AML-193 (cell line): ENCODE results near the gene PCSK9.
"Not testable (repeated sequence)": the region's sequence is repeated elsewhere in the genome, so short reads cannot be mapped to it uniquely, and the experiment has no call there.

Experiments
- DNase-seq, 2 experiments: peaks; one replicate each; lab custom pipeline; 2025; lab: John Stamatoyannopoulos, UW

The PCSK9 gene

DNA sequence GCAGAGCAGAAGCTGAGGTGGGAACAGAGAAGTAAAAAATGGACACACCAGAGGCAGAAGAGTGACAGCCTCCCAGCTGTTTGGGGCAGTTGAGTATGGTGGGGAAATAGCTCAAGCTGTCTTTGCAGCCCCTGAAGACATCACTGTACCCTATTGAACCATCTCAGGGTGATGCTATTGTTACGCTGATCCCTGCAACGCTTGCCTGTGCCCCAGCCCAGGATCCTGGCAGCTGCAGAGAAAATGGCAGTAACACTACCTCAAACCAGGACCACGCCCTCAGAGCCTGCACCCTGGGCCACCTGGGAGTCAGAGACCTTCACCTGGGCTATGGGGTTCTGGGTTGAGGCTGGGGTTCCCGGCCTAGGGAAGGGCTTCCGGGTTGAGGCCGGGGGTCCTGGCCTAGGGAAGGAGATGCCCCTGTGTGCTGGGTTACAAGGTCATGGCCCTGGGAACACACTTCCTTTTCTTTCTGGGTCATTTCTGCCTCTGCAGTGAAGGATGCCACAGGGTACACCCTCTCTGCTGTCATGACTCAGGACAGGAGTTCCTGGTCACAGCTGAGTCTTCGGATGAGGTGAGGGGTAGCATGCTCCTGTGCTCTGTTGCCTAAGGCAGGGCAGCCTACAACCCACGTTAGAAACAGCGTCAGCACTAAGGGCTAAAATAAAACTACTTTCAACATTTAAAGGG is 29.0 kb upstream of the PCSK9 start:
- DNase-seq, result no peak

DNA sequence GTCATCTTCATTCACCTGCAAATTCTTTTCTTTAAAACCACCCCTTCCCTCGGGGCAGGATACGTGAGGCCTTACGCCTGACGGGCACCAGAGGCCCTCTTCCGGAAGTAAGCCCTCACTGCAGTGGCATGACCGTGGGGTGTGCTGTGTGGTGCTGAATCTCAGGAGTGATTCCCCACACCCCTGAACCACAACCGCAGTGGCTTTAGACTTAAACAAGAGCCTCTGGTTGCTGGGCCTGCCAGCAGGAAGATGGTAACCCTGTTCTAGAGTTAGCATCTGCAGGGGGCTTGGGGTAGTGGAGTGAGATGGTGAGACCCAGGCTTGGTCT is 28.5 kb upstream of the PCSK9 start:
- DNase-seq, result no peak

DNA sequence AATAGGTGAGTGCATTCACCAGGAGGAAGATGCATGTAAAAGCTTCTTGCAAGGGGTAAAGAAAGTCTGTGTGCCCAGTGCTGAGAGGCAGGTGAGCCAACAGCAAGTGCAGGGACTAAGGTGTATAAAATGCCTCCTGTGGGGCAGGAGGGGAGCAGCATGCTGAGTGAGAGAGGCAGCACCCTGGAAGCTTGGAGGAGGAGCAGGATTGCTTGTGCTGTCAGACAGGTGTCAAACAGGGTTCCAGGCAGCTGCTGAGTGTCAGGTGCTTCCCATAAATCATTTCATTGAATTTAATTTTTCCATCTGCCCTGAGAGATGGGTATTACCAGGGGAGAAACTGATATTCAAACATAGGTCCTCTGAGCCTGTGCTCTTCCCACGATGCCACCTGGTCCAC is 26.7 kb upstream of the PCSK9 start:
- DNase-seq, result no peak

DNA sequence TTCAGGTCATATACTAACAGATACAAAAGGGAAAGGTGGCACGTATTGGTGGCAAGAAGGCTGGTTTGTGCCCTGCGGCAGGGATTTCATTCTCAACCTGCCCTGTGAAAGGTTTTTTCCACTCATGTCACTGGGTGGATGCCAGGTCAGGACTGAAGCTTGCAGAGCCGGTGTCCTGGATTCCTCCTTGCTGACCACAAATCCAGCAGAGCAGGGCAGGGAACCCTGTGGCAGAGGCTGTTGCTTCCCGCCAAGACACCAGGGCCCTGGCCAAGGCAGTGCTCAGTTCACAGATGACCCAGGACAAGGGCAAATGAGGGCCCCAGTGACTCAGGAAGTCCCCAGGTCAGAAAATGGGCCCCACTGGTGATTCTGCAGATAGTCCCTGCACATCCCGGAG is 24.2 kb upstream of the PCSK9 start:
- DNase-seq, result no peak

DNA sequence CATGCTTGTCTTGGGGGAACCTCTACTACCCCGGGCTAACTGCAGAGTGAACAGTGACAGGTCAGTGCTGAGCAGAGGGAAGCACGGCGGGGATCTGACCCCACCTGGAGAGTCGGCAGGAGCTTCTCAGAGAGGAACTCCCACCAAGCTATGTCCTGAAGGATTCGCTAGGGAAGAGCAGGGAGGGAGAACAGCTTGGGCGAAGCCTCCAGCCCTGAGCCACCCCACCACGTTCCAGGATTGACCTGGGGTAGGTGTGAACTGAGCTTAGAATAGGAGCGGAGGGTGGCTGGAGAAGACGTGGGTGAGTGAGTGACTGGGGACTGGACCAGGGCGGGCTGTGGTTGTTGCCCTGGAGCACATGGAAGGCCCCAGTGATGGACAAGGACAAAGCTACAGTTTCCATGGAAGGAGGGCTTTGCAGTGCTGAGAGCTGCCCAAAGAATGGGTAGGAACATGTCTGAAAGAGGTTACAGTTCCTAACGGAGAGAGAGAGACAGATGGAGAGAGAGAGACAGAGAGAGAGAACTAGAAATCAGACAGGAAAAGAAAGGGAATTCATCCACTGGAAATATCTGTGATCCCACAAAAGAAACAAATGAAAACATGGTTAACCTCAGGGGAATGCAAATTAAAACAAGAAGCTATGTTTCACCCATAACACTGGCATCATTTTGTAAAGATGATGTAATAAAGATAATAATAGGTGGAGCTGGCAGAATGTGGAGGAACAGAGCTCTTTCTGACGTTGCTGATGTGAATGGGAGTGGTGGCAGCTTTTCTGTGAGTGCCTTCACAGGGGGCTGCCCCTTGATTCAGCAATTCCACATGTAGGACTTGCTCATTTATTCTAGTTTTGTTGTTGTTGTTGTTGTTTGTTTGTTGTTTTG is 23.4 kb upstream of the PCSK9 start:
- no peak for DNase-seq

DNA sequence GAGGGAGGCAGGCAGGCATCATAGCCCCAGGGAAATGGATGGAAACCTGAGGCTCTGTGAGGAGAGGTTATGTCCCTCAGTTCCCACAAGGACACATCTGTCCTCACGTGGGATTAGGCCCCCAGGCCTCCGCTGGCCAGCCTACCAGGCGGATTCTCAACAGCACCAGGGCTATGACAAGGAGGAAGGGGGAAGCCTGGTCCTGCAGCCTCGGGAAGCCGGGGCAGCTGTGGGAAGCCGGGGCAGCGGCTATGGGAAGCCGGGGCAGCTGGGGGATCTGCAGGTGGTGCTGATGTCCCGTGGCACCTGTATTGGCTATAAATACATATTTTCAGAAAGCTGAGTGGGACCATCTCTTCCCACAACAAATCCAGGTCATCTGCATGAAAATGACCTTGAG is 21.0 kb upstream of the PCSK9 start:
- no peak for DNase-seq

DNA sequence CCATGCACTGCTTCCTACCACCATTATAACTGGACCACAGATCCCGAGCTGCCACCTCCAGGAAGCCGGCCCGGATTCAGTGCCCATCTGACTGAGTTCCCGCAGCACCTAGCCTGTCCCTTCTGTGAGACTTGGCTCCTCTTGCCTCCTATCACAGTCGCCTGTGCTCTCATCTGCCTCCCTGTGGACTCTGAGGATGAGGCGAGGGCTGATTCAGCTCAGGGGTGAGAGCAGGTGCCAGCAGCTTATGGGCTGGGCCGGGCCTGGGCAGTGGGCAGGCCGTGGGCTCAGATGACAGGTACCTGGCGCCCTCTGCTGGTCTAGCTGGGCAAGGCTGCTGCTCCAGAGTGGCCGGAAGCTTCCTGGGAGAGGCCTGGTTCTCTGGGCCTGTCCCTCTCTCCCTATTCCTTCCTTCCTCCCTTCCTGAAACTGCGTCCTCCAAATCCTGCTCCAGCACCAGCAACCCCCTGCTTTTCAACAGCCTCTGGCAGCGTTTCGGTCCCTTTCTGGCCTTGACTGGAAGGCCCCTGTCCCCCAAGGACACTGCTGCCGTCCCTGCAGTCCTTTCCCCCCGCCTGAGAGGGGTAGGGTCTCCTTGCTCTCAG is 17.3 kb upstream of the PCSK9 start:
- peak; percentile 38 to 47 for DNase-seq

DNA sequence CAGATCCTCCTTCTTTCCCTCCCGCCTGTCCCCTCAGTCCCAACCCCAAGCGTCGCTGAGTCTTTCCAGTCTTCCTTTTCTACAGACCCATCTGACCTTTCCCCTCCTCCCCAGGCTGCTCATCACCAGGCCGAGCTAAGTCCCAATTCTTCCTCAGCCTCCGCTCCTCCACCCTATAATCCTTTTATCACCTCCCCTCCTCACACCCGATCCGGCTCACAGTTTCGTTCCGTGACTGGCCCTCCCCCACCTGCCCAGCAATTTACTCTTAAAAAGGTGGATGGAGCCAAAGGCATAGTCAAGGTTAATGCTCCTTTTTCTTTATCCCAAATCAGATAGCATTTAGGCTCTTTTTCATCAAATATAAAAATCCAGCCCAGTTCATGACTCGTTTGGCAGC is 15.2 kb upstream of the PCSK9 start:
- DNase-seq, result not testable (repeated sequence)

DNA sequence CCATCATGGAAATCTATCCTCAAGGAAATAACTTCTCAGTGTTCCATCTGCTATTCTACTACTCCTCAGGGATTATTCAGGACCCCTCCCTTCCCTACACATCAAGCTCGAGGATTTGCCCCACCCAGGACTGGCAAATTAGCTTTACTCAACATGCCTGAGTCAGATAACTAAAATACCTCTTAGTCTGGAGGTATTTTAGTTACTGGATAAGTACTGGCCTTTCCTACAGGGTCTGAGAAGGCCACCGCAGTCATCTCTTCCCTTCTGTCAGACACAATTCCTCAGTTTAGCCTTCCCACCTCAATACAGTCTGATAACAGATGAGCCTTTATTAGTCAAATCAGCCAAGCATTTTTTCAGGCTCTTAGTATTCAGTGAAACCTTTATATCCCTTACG is 12.7 kb upstream of the PCSK9 start:
- not testable (repeated sequence) for DNase-seq

DNA sequence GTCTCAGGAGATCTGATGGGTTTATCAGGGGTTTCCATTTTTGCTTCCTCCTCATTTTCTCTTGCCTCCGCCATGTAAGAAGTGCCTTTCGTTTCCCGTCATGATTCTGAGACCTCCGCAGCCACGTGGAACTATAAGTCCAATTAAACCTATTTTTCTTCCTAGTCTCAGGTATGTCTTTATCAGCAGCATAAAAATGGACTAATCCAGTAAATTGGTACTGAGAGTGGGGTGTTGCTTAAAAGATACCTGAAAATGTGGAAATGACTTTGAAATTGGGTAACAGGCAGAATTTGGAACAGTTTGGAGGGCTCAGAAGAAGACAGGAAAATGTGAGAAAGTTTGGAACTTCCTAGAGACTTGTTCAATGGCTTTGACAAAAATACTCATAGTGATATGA is 8.2 kb upstream of the PCSK9 start:
- not testable (repeated sequence) for DNase-seq

DNA sequence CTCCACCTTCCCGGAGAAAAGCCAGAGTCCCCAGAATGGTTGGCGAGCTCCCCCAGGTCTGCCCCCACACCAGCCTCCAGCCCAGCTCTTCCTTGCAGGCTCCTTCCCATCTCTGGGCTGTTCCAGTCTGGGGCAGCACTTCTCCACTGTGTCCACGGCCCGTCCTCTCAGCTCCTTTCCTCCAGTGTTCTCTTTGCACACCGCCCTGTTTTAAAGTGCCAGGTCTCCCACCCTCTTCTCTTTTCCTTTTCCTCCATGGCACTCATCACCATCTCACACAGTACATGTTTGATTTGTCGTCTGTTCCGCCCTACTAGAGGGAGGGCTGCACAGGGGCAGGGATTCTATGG is 6.1 kb upstream of the PCSK9 start:
- no peak for DNase-seq

DNA sequence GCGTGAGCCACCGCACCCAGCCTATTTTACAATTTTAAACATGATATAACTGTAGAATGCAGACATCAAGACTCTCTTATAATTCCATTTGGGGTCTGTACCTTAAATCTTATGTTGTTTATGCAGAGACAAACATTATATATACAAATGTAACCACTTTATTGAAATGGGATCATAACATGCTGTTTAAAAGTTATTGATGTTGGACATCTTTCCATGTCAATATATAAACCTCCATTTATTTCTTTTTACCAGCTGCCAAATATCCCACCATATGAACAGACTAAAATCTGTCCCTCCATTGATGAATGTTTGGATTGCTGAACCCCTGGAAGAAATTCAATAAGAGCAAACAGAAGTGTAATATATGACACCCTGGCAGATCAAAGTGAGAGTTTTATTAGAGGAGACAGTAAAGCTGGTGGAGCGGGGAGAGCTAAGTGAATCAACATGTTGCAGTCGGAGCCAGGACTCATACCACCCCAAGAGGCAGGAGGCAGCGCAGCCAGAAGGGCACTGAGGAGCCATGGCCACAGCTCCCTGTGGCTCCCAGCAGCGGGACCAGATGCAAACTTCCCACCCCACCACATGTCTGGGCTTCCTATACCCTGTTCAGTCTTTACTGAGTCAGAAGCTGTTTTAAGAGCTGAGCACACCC is 4.7 kb upstream of the PCSK9 start:
- no peak for DNase-seq

DNA sequence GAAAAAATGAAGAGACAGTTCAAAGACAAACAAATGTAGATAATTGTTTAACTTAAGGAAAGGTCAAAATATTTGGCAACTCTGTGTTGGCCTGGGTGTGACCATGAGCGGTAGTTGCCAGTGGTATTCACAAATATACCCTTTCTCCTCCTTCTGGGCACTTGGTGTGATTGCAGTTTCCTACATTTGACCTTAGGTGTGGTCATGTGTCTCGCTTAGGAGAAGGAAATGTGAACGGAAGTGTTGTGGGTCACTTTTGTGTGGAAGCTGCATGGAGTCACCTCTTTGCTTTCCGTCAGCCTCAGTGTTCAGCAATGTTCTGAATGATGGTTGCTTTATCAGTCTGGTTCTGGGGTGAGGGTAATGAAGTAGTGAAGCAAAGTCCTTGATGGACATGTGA is 3.4 kb upstream of the PCSK9 start:
- peak; percentile 56 to 72 for DNase-seq

DNA sequence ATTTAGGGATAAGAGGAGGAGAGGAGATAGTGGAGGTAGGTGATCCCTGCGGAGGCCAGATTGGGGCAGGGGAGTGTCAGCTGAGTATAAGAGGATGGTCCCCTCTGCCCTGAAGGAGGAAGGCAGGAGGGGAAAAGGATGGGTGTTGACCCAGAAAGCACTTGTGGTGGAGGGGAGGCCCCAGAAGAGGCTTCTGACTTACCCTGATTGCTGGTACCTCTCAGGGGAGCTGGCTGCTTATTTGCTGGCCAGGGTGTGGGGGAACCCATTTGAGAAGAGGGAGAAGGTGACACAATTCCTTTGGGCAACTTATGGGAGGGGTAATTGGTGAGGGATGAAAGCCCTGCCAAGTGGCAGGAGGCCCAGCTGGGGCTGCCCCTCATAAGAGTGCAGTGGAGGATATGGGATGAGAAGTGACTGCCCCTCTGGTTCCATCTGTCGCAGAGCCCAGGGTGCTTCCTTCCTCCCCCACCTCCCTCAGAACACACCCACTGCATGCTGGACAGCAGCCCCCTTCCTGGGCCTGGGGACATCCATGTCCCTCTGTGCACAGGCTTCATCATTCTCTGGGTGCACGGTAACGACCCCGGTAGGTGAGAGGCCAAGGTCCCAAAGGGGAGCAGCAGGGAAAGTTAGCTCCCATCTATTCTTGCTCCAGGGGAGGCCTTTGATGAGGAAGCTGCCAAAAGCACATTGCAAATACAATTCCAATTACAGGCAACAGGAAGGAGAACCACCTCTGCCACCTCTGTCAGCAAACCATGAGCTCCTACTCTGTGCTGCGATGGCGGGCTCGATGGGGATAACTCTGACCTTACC is 1.4 kb upstream of the PCSK9 start:
- no peak for DNase-seq

DNA sequence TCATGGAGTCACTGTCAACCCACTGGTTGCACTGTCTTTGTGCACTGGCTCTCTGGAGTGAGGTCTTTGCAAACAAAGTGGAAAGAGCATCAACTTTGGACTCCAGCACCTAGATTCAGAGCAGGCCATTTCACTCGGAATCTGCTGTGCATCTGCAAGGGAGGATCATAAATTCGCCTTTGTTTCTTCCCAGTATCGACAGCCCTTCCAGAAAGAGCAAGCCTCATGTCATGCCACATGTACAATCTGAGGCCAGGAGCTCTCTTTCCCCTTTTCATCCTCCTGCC is 853 bp upstream of the PCSK9 start:
- DNase-seq, result no peak

DNA sequence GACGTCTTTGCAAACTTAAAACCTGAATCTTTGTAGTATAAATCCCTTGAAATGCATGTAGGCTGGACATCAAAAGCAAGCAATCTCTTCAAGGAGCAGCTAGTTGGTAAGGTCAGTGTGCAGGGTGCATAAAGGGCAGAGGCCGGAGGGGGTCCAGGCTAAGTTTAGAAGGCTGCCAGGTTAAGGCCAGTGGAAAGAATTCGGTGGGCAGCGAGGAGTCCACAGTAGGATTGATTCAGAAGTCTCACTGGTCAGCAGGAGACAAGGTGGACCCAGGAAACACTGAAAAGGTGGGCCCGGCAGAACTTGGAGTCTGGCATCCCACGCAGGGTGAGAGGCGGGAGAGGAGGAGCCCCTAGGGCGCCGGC is 390 bp upstream of the PCSK9 start:
- no peak for DNase-seq

DNA sequence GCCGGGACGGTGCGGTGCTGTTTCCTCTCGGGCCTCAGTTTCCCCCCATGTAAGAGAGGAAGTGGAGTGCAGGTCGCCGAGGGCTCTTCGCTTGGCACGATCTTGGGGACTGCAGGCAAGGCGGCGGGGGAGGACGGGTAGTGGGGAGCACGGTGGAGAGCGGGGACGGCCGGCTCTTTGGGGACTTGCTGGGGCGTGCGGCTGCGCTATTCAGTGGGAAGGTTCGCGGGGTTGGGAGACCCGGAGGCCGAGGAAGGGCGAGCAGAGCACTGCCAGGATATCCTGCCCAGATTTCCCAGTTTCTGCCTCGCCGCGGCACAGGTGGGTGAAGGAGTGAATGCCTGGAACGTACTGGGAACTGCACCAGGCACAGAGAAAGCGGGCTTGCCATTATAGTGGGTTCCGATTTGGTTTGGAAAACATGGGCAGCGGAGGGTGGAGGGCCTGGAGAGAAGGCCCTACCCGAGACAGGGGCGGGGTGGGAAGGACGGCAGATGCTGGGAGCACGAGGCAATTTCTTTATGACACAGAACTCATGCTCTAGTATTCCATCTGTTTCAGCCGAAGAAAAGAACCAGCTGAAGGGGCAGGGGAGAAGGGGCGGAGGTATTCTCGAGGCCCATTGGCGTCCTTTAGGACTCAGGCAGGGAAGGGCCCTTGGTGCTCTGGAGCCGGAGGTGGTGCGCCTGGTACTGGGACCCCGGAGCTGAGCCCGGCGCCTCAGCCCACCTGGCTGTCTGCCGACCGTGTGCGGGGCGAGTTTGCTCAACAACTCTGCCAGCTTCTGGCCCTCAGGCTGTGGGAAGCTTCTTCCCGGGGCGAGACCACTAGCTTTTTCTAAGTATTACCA is 960 bp downstream of the PCSK9 start:
- no peak for DNase-seq

DNA sequence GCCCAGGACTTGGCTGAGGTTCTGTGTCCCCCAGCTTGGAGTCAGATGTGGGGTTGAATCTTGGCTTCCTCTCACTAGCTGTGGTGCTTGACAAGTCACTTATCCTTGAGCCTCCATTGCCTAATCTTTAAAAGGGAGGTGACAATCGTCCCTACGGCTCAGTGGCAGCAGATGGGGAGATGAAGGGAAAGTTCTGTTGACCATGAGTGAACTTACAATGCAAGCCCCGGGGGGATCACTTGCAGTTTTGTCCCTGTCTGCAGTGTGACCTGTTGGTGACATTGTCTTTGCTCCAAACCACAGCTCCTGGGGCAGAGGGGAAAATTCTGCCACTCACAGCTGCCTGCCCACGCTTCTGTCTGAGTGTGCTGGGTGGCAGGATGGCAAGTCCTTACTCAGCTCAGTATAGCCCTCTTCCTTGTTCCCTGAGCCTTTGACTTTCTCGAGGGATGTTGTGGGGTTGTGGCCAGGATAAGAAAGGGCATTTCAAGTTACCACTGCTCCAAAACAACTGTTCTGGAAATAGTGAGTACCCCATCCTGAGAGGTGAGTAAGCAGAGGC is 1.7 kb downstream of the PCSK9 start:
- no peak for DNase-seq

DNA sequence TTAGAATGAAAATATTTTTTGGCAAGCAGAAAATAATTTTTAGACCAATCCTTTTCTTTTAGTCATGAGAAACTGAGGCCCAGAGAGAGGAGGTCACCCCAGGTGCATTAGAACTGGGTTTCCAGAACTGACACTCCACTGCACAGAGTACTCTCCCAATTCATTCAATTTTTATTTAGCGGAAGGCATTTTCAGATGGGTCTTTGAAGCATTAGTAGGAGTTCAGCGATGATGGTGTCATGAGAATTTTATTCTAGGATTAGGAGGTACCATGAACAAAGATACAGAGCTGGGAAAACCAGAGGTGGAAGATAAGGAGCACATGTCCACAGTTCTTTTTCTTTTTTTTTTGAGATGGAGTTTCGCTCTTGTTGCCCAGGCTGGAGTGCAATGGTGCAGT is 2.3 kb downstream of the PCSK9 start:
- DNase-seq, result no peak

DNA sequence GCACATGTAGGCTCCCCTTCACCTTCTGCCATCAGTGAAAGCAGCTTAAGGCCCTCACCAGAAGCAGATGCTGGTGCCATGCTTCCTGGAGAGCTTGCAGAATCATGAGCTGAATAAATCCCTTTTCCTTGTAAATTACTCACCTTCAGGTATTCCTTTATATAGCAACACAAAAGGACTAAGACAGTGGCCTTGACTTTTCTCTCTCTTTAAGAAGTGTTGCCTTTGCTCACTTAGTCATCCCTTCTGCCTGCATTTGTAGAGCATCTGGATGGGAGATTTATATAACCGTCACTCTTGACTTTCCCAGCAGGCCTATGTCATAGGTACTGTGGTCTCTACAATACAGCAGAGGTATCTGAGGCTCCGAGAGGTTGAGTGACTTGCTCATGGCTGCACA is 3.7 kb downstream of the PCSK9 start:
- DNase-seq, result no peak

DNA sequence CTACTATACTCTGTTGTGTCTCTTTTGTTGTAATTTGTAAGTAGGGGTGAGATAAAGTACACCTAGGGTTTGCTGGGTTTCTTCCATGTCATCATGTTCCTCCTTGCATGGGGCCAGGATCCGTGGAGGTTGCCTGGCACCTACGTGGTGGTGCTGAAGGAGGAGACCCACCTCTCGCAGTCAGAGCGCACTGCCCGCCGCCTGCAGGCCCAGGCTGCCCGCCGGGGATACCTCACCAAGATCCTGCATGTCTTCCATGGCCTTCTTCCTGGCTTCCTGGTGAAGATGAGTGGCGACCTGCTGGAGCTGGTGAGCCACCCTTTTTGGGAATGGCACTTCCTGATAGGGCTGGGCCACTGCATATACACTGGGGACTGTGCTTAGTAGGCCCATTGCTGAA is 4.4 kb downstream of the PCSK9 start:
- DNase-seq, result no peak
